BLaER1 treated with 17β-estradiol and CSF1 and Interleukin-3, amounts not matched to agents 10 nM and 100 nM (cell line): ENCODE results near the gene DEFB110.

Source experiments
- H3K27ac ChIP-seq, 11 experiments: shearing (Covaris generic); formaldehyde crosslinking; 2 replicates each; pipeline ENCODE4 v1.8.1; 2022
- H3K27me3 ChIP-seq, 11 experiments: shearing (Covaris generic); formaldehyde crosslinking; 2 replicates each; pipeline ENCODE4 v1.8.1; 2022
- H3K36me3 ChIP-seq, 11 experiments: shearing (Covaris generic); formaldehyde crosslinking; 2 replicates each; pipeline ENCODE4 v1.8.1; 2022
- H3K4me1 ChIP-seq, 10 experiments: shearing (Covaris generic); formaldehyde crosslinking; 2 replicates each; pipeline ENCODE4 v1.8.1; 2022
- H3K4me2 ChIP-seq, 11 experiments: shearing (Covaris generic); formaldehyde crosslinking; 2 replicates each; pipeline ENCODE4 v1.8.1; 2022
- H3K4me3 ChIP-seq, 10 experiments: shearing (Covaris generic); formaldehyde crosslinking; 2 replicates each; pipeline ENCODE4 v1.8.1; 2022
- H3K9ac ChIP-seq, 11 experiments: shearing (Covaris generic); formaldehyde crosslinking; 2 replicates each; pipeline ENCODE4 v1.8.1; 2022
- H3K9me3 ChIP-seq, 11 experiments: shearing (Covaris generic); formaldehyde crosslinking; replicated peaks in 1 of 11; 2 replicates each; pipeline ENCODE4 v1.8.1; 2022
- H4K20me1 ChIP-seq, 11 experiments: shearing (Covaris generic); formaldehyde crosslinking; 2 replicates each; pipeline ENCODE4 v1.8.1; 2022
- Cebpa-rat ChIP-seq, 11 experiments: shearing (Covaris generic); IDR thresholded peaks; 2 replicates each; pipeline ENCODE4 v1.8.1; 2022

DEFB110 gene

GRCh38 chr6:49978332-49979226, 43.2 kb downstream of the DEFB110 start:
- Histone ChIP-seq H3K4me3 (peak overlapping the region in 2 of 10 experiments; percentile 20 to 35; a peak in 4 of 20 replicates), H3K36me3 (no peaks in the 10 kb centered on the region), H3K27me3 (no peaks in the 10 kb centered on the region), H4K20me1 (no peaks in the 10 kb centered on the region), H3K9me3 (no peaks in the 10 kb centered on the region), H3K9ac (no peak overlapping the region), H3K27ac (no peak overlapping the region), H3K4me2 (peak overlapping the region; percentile 34 to 77 (median 52); a peak in 20 of 22 replicates), H3K4me1 (peaks cover 6 to 39% (median 14%) of the 10 kb centered on the region in 10 experiments)
- no peak for TF ChIP-seq Cebpa-rat (IDR thresholded peaks at IDR 0.05)

GRCh38 chr6:49969605-49970004, 52.2 kb downstream of the DEFB110 start, which contains the start of gene DEFB113:
TSS of gene DEFB113 (minus strand) at chr6:49969625. CDS start at chr6:49969625, 0 bp downstream.
- no peaks in the 10 kb centered on the region for H3K4me1 ChIP-seq
- H3K27ac ChIP-seq = no peak within 1 kb of the TSS
- no peak for TF ChIP-seq Cebpa-rat (IDR thresholded peaks at IDR 0.05)
- H3K4me2 ChIP-seq = no peak within 1 kb of the TSS
- H3K9ac ChIP-seq = no peak within 1 kb of the TSS
- H3K4me3 ChIP-seq = no peak within 1 kb of the TSS
- H4K20me1 ChIP-seq = no peaks in the 10 kb centered on the region
- no peaks in the 10 kb centered on the region for H3K36me3 ChIP-seq
- H3K27me3 ChIP-seq = no peaks in the 10 kb centered on the region
- no peaks in the 10 kb centered on the region for H3K9me3 ChIP-seq
